Keratinocyte (primary cell): Measurements from ENCODE around the gene SKP1.
A peak's percentile ranks its signal among the peaks of the same experiment; 100 is the strongest.

Experiments used
- CTCF ChIP-seq, 3 experiments: IDR thresholded peaks in 1 of 3; conservative IDR thresholded peaks in 1 of 3; optimal IDR thresholded peaks in 1 of 3; 2 replicates in 2 of 3; 3 replicates in 1 of 3; pipeline versions ENCODE3 to v1.5.1; 2011; ENCODE audit warnings: low read length in 3 of 3, mild to moderate bottlenecking in 3 of 3, moderate library complexity in 2 of 3, control low read depth in 1 of 3, inconsistent platforms in 1 of 3; ENCODE audit not compliant: insufficient read depth in 2 of 3; ENCODE audit errors: extremely low read depth in 1 of 3
- EZH2 ChIP-seq: IDR thresholded peaks from one replicate; pipeline ENCODE4 v1.6.1; 2012; ENCODE audit warnings: inconsistent platforms, mild to moderate bottlenecking, low read length, moderate library complexity

GRCh38 chr5:134224888-134225779 is 48.4 kb upstream of the SKP1 start:
- peak in 1 of 3 experiments; percentile 12 for TF ChIP-seq CTCF (optimal IDR thresholded peaks at IDR 0.05 in 1 of 3, IDR thresholded peaks at IDR 0.05 in 1 of 3, conservative IDR thresholded peaks at IDR 0.05 in 1 of 3; ENCODE audit: extremely low read depth in 1 of 3, insufficient read depth in 2 of 3, low read length in 3 of 3)
- no peak for TF ChIP-seq EZH2
